GM12878 (cell line): ENCODE measurements around the gene KAZN. TPM values are rescaled to one million over a fixed set of nuclear protein-coding genes. Genes with fewer than 3 reads are reported as not detected.

Experiments
- ATAC-seq: fragments of 200-7000 bp; cut with Tn5 transposase; 3 replicates; pipeline ENCODE4 v1.9.1; 2020; ENCODE audit warnings: mild to moderate bottlenecking, moderate library complexity
- BruUV-seq: library from RNA; stranded (reverse); fragments of 400-500 nt; replicated peaks from 2 replicates; lab custom pipeline; 2021; lab: Mats Ljungman, UMichigan
- CTCF ChIA-PET: fragments of 300-600 bp; sonication (Branson Sonifier 250); formaldehyde crosslinking; extraction: SDS; loops from one replicate; lab custom pipeline; 2021; ENCODE audit warnings: inconsistent platforms; lab: Yijun Ruan, JAX
- POLR2A ChIA-PET: fragments of 350-600 bp; formaldehyde crosslinking; extraction: SDS; loops from one replicate; lab custom pipeline; 2021; ENCODE audit warnings: inconsistent platforms; lab: Charles Lee
- RAD21 ChIA-PET: fragments of 300-600 bp; sonication (Branson Sonifier 250); formaldehyde crosslinking; loops from one replicate; lab custom pipeline; 2023; ENCODE audit warnings: antibody characterized with exemption; ENCODE audit not compliant: unreplicated experiment; lab: Charles Lee
- SMC1A ChIA-PET: fragments of 300-600 bp; sonication (Branson Sonifier 250); formaldehyde crosslinking; loops from one replicate; lab custom pipeline; 2023; ENCODE audit not compliant: unreplicated experiment, uncharacterized antibody; lab: Charles Lee
- DNase-seq: peaks from one replicate; pipeline ENCODE4 v3.0.0-alpha.2; 2011; ENCODE audit warnings: low read depth, low spot score
- FAIRE-seq: peaks from 3 replicates; lab custom pipeline; 2011; peaks lifted over from hg19 to GRCh38; lab: Jason Lieb, UNC
- H2AFZ ChIP-seq: 2 replicates; pipeline ENCODE4 v1.6.0; 2011; ENCODE audit warnings: low read depth, low read length, control low read depth; ENCODE audit not compliant: control insufficient read depth
- H3K27ac ChIP-seq: 2 replicates; pipeline ENCODE4 v1.5.1; 2011; ENCODE audit warnings: control low read depth; ENCODE audit not compliant: control insufficient read depth, insufficient read depth
- H3K27me3 ChIP-seq, 2 experiments: replicated peaks in 1 of 2; 2 replicates each; pipeline versions ENCODE4 v1.6.0 to v1.6.1; 2011; ENCODE audit warnings: low read length in 1 of 2; ENCODE audit not compliant: control insufficient read depth in 2 of 2, insufficient read depth in 2 of 2
- H3K36me3 ChIP-seq, 2 experiments: 2 replicates each; pipeline ENCODE4 v1.5.1; 2011; ENCODE audit warnings: low read length in 1 of 2; ENCODE audit not compliant: control insufficient read depth in 2 of 2, insufficient read depth in 2 of 2
- H3K4me1 ChIP-seq: 2 replicates; pipeline ENCODE4 v1.6.1; 2011; ENCODE audit warnings: mild to moderate bottlenecking, low read length, moderate library complexity, mixed read lengths; ENCODE audit not compliant: control insufficient read depth, insufficient read depth
- H3K4me2 ChIP-seq: 2 replicates; pipeline ENCODE4 v1.6.0; 2011; ENCODE audit warnings: control low read depth; ENCODE audit not compliant: control insufficient read depth, insufficient read depth
- H3K4me3 ChIP-seq: fragments of 200-600 bp; sonication (generic); 2 replicates; pipeline ENCODE4 v1.5.1; 2016
- H3K79me2 ChIP-seq: 2 replicates; pipeline ENCODE4 v1.6.0; 2011; ENCODE audit warnings: low read length; ENCODE audit not compliant: control insufficient read depth, insufficient read depth
- H3K9ac ChIP-seq: 2 replicates; pipeline ENCODE4 v1.8.0; 2011; ENCODE audit warnings: low read length, control low read depth, mixed read lengths; ENCODE audit not compliant: control insufficient read depth, insufficient read depth
- H3K9me3 ChIP-seq: replicated peaks from 3 replicates; pipeline ENCODE4 v1.5.1; 2011; ENCODE audit warnings: mild to moderate bottlenecking, low read length; ENCODE audit not compliant: control insufficient read depth, insufficient read depth
- H4K20me1 ChIP-seq: 2 replicates; pipeline ENCODE4 v1.6.0; 2011; ENCODE audit not compliant: control insufficient read depth, insufficient read depth
- ASH2L ChIP-seq: fragments of 300-600, 200-600 bp; sonication (generic); IDR thresholded peaks from 2 replicates; pipeline ENCODE4 v1.6.1; 2017; ENCODE audit warnings: low read depth, mild to moderate bottlenecking, borderline replicate concordance
- CHD2 ChIP-seq: IDR thresholded peaks from 2 replicates; pipeline ENCODE4 v1.6.1; 2011; ENCODE audit warnings: low read depth, low read length, improper control_type of control experiment, borderline replicate concordance
- POU2F2 ChIP-seq: IDR thresholded peaks from 3 replicates; pipeline ENCODE4 v1.6.1; 2011; ENCODE audit warnings: low read depth, mild to moderate bottlenecking, low read length, borderline replicate concordance
- WGBS: methylation state at CpG from one replicate; pipeline ENCODE4 v1.1.6; 2016; ENCODE audit warnings: low lambda C conversion rate; ENCODE audit not compliant: insufficient replicate concordance, insufficient coverage; ENCODE audit errors: missing lambda C conversion rate; 5-methylcytosine and 5-hydroxymethylcytosine counted together
- in situ Hi-C: fragments of 300-500 bp; cut with MboI; formaldehyde crosslinking; loops from 9 replicates; pipeline ENCODE4 v1.14.3; 2018; ENCODE audit warnings: mixed read lengths
- intact Hi-C: fragments of 100-400 bp; cut with micrococcal nuclease; formaldehyde crosslinking; loops from one replicate; pipeline ENCODE4 v1.14.2; 2022; ENCODE audit not compliant: unreplicated experiment
- polyA plus RNA-seq, 11 experiments: library from polyadenylated mRNA; depleted of rRNA in 4 of 11; unstranded in 6 of 11; stranded (reverse) in 5 of 11; fragments of >200 nt; fragmentation: Nextera tagmentation in 4 of 11; fragmentation: Illumina TruSeq in 1 of 11; extraction: Ambion mirVana in 4 of 11; extraction: Trizol in 1 of 11; gene quantifications; 1 replicate in 1 of 11; 2 replicates in 10 of 11; pipeline versions ENCODE4 v1.2.1 to v1.2.3, GENCODE V29; 2011 to 2016; ENCODE audit warnings: inconsistent platforms in 2 of 11, missing spikeins in 2 of 11, low read depth in 1 of 11
- total RNA-seq, 4 experiments: library from RNA; depleted of rRNA in 3 of 4; stranded (reverse); fragments of >200 nt in 3 of 4; fragmentation: Illumina TruSeq in 1 of 4; extraction: Trizol in 1 of 4; gene quantifications; 2 replicates each; pipeline versions ENCODE4 v1.2.1 to v1.2.3, GENCODE V29; 2013 to 2021
- TF ChIP-seq, protein P1 (sequence below): fragments of 450-650 bp; IDR thresholded peaks from 2 replicates; pipeline ENCODE4 v1.6.1; 2017; ENCODE audit warnings: mild to moderate bottlenecking, moderate library complexity
- TF ChIP-seq, protein P2 (sequence below): fragments of 450-650 bp; formaldehyde crosslinking; IDR thresholded peaks from 2 replicates; pipeline ENCODE4 v1.5.0; 2022; ENCODE audit warnings: mild to moderate bottlenecking, missing genetic modification characterization
- TF ChIP-seq, protein P3 (sequence below): fragments of 450-650 bp; IDR thresholded peaks from 2 replicates; pipeline ENCODE4 v1.6.1; 2017; ENCODE audit warnings: borderline replicate concordance
- TF ChIP-seq, protein P4 (sequence below): IDR thresholded peaks from 2 replicates; pipeline ENCODE4 v1.6.1; 2011; ENCODE audit warnings: low read depth, mild to moderate bottlenecking, low read length, moderate library complexity, borderline replicate concordance; ENCODE audit errors: extremely low read depth

Gene KAZN
- total and polyA plus RNA-seq, 10 of the 15 experiments (the other 5 are each of a cell fraction or from before 2014, with no cell fraction given): 0.72 to 4.0 (median 1.2) TPM

DNA sequence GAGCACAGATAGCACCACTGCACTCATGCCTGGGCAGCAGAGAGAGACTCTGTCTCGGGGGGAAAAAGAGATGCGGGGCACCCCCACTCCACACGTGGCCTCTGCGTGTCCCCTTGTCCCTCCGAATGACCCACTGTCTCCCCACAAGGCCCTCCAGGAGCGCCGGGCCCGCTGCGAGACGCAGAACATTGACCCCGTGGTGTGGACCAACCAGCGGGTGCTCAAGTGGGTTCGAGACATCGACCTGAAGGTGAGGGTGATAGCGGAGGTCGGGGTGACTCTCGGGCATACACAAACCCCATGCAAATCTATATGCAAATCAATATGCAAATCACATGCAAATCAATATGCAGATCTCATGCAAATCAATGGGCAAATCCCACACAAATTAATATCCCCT is 504.7 kb downstream of the KAZN start:
- POLR2A ChIA-PET: no interaction called here
- CTCF ChIA-PET: interaction anchor here (0.6 kb wide), 1 partner anchor 358 kb away, joined by 3 read pairs; no protein-coding TSS in a partner anchor
- H3K79me2 ChIP-seq: no peaks in the 10 kb centered on the region
- H3K4me2 ChIP-seq: no peak overlapping the region
- FAIRE-seq (no peak), DNase-seq (no peak), ATAC-seq (no peak)
- BruUV-seq: no TSS peak
- no peaks in the 10 kb centered on the region; the same call in 2 of the 3 replicates for H3K9me3 ChIP-seq
- H3K4me1 ChIP-seq: no peaks in the 10 kb centered on the region; the same call in 1 of the 2 replicates
- intact Hi-C loops (loop anchor here (5.0 to 10.0 kb wide), 2 partner anchors 178 to 326 kb away; no protein-coding TSS in a partner anchor), in situ Hi-C loops (no loop called here)
- peaks cover 2% of the 10 kb centered on the region in 2 experiments; a peak in 2 of 4 replicates for H3K27me3 ChIP-seq
- no peak overlapping the region for H2AFZ ChIP-seq
- 51% methylated on average over 17 of the region's 17 CpGs for WGBS
- SMC1A ChIA-PET: no interaction called here
- TF ChIP-seq POU2F2 (peak; percentile 65; the same call in 1 of the 3 replicates), CHD2 (no peak), ASH2L (no peak)
- TF ChIP-seq, protein P1, sequence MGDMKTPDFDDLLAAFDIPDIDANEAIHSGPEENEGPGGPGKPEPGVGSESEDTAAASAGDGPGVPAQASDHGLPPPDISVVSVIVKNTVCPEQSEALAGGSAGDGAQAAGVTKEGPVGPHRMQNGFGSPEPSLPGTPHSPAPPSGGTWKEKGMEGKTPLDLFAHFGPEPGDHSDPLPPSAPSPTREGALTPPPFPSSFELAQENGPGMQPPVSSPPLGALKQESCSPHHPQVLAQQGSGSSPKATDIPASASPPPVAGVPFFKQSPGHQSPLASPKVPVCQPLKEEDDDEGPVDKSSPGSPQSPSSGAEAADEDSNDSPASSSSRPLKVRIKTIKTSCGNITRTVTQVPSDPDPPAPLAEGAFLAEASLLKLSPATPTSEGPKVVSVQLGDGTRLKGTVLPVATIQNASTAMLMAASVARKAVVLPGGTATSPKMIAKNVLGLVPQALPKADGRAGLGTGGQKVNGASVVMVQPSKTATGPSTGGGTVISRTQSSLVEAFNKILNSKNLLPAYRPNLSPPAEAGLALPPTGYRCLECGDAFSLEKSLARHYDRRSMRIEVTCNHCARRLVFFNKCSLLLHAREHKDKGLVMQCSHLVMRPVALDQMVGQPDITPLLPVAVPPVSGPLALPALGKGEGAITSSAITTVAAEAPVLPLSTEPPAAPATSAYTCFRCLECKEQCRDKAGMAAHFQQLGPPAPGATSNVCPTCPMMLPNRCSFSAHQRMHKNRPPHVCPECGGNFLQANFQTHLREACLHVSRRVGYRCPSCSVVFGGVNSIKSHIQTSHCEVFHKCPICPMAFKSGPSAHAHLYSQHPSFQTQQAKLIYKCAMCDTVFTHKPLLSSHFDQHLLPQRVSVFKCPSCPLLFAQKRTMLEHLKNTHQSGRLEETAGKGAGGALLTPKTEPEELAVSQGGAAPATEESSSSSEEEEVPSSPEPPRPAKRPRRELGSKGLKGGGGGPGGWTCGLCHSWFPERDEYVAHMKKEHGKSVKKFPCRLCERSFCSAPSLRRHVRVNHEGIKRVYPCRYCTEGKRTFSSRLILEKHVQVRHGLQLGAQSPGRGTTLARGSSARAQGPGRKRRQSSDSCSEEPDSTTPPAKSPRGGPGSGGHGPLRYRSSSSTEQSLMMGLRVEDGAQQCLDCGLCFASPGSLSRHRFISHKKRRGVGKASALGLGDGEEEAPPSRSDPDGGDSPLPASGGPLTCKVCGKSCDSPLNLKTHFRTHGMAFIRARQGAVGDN: no peak
- TF ChIP-seq, protein P2, sequence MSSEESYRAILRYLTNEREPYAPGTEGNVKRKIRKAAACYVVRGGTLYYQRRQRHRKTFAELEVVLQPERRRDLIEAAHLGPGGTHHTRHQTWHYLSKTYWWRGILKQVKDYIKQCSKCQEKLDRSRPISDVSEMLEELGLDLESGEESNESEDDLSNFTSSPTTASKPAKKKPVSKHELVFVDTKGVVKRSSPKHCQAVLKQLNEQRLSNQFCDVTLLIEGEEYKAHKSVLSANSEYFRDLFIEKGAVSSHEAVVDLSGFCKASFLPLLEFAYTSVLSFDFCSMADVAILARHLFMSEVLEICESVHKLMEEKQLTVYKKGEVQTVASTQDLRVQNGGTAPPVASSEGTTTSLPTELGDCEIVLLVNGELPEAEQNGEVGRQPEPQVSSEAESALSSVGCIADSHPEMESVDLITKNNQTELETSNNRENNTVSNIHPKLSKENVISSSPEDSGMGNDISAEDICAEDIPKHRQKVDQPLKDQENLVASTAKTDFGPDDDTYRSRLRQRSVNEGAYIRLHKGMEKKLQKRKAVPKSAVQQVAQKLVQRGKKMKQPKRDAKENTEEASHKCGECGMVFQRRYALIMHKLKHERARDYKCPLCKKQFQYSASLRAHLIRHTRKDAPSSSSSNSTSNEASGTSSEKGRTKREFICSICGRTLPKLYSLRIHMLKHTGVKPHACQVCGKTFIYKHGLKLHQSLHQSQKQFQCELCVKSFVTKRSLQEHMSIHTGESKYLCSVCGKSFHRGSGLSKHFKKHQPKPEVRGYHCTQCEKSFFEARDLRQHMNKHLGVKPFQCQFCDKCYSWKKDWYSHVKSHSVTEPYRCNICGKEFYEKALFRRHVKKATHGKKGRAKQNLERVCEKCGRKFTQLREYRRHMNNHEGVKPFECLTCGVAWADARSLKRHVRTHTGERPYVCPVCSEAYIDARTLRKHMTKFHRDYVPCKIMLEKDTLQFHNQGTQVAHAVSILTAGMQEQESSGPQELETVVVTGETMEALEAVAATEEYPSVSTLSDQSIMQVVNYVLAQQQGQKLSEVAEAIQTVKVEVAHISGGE (CRISPR knock-in tag): no peak
- TF ChIP-seq, protein P3, sequence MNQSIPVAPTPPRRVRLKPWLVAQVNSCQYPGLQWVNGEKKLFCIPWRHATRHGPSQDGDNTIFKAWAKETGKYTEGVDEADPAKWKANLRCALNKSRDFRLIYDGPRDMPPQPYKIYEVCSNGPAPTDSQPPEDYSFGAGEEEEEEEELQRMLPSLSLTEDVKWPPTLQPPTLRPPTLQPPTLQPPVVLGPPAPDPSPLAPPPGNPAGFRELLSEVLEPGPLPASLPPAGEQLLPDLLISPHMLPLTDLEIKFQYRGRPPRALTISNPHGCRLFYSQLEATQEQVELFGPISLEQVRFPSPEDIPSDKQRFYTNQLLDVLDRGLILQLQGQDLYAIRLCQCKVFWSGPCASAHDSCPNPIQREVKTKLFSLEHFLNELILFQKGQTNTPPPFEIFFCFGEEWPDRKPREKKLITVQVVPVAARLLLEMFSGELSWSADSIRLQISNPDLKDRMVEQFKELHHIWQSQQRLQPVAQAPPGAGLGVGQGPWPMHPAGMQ: no peak
- TF ChIP-seq, protein P4, sequence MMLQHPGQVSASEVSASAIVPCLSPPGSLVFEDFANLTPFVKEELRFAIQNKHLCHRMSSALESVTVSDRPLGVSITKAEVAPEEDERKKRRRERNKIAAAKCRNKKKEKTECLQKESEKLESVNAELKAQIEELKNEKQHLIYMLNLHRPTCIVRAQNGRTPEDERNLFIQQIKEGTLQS: no peak
- no peaks in the 10 kb centered on the region for H3K36me3 ChIP-seq
- no peak overlapping the region for H3K27ac ChIP-seq
- no peaks in the 10 kb centered on the region for H4K20me1 ChIP-seq
- H3K9ac ChIP-seq: no peak overlapping the region
- no peak overlapping the region for H3K4me3 ChIP-seq
- RAD21 ChIA-PET: no interaction called here
